HG03097 (cell line): ENCODE measurements around the gene CFAP299.

Source experiments
- ATAC-seq: cut with Tn5 transposase; IDR thresholded peaks from one replicate; pipeline ENCODE4 v1.9.1; 2021; ENCODE audit not compliant: unreplicated experiment, low FRiP score

Gene CFAP299

DNA sequence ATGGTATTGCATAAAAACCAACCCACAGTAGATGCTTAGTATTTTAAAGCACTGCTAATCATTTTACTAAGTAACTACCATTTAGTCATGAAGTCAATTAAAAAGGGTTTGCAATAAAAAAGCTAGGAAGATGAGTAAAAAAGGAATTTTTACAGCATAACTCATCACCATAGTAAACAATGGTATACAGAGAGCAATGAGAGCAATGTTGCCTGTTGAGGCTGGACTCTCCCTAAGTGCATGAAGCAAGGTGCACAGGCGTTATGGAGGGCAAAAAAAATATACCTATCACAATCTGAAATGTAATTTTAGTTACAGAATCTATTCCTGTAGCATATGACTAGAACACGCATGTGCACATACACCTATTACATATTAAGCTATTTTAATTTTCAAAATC lies 565.4 kb downstream of the CFAP299 start:
- ATAC-seq, result no peak

GRCh38 chr4:80903020-80903419 lies 567.5 kb downstream of the CFAP299 start:
- ATAC-seq, result no peak

GRCh38 chr4:80909938-80910337 lies 574.4 kb downstream of the CFAP299 start:
- no peak for ATAC-seq

DNA sequence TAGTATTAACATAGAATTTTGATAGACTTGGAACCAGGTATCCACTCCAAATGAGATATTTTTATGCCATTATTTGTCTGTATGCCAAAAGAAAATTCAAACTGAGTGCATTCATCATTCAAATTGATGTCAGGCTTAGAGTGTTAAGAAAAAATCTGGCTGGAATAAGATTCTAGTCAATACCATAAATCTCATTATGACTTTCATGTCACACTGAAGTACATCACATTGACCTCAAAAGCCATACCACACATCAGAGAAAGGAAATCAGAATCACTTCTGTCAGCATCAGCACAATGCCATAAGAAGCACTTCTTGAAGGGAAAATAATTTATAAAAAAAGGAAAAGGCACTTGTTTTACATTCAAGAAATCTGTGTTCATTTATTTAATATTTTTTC lies 575.9 kb downstream of the CFAP299 start:
- ATAC-seq, result no peak

DNA sequence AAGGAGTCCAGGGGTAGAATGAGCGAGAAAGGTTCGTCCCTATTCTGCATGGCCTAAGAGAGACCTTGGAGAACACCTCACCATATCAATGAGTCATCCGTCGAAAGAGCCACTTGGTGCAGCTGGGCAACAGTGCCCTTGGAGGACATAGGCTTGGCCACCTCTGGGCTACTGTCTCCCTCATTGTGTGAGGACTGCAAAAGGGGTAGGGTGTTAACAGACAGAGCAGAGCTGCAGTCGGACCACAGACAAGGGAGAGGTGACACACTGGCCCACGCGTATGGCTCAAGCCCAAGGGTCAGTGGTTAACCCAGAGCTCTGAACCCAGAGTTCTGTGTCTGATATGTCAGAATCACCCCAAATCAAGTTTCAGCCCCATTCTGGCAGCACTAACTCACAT lies 576.8 kb downstream of the CFAP299 start:
- ATAC-seq, result no peak

DNA sequence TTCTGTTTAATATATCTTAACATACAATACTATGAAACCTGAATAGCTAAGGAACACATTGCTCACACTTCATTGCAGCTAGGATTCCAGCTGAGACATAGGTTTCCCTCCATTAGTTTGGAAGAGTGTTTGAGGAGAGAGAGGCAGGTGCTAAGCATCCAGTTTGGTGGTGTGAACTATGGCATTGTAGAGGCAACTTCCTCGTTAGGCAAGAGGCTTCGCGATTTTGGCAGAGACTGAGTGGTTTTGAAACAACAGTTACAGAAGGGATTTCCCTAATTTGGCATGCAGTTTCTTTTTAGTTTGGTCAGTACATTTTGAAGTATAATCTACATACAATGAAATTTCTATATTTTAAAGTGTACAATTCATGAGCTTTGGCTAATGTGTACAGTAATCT lies 577.9 kb downstream of the CFAP299 start:
- no peak for ATAC-seq

- ATAC-seq, result no peak
These were observed 581.2 kb downstream of the CFAP299 start for GRCh38 chr4:80916770-80917169.

GRCh38 chr4:80918004-80918403 lies 582.5 kb downstream of the CFAP299 start:
- ATAC-seq, result no peak

GRCh38 chr4:80921441-80921840 lies 585.9 kb downstream of the CFAP299 start:
- ATAC-seq, result no peak

GRCh38 chr4:80922941-80923340 lies 587.4 kb downstream of the CFAP299 start:
- no peak for ATAC-seq

- no peak for ATAC-seq
These were observed 589.8 kb downstream of the CFAP299 start for GRCh38 chr4:80925293-80925692.

GRCh38 chr4:80926446-80926845 lies 590.9 kb downstream of the CFAP299 start:
- ATAC-seq, result no peak

DNA sequence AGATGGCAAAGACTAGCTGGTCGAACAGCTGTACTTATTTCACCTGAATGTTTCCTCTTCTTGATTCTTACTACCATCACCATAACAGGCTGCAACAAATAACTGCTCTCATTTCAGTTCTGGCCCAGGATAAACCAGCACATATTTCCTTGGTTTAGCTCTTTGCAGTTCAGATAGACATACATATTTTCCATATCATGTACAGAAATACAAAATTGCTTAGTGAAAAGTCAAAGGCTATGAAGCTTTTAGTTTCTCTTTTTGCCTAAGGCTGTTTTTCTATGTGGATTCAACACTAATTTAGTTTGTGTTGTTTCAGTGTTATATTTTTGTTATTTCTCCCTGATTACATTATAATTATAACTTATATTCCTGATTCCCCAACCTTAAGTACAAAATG lies 591.4 kb downstream of the CFAP299 start:
- no peak for ATAC-seq

DNA sequence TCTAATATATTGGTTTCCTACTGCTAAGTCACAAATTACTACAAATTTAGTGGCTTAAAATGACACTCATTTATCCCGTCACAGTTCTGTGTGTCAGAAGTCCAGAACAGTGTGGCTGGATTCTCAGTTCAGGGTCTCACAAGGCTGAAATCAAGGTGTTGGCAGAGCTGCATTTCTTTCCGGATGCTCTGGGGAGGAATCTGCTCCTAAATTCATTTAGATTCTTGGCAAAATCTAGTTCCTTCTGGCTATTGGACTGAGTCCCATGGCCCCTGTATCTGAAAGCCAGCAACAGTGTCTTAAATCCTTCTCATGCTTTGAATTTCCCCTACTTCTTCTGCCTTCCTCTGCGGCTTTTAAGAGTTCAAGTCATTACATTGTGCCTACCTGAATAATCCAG lies 591.9 kb downstream of the CFAP299 start:
- no peak for ATAC-seq

- no peak for ATAC-seq
These were observed 596.1 kb downstream of the CFAP299 start for GRCh38 chr4:80931631-80932081.

DNA sequence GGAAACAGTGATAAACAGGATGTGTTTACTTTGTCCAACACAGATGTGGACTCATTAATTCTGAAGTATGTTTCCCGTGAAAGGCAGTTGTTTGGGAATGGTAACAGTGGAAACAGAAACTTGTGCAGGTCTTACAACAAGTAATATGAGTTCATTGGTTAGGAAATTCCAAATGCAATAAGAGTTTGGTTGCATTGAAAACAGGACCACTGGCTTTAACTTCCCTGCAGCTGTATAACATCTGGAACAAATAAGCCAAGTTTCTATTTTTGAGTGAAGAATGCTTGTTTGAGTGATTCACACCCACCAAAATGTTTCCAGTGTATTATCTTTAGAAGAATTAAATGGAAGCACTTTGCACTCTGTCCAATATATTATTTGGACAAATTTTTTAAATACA lies 612.6 kb downstream of the CFAP299 start:
- ATAC-seq, result no peak

DNA sequence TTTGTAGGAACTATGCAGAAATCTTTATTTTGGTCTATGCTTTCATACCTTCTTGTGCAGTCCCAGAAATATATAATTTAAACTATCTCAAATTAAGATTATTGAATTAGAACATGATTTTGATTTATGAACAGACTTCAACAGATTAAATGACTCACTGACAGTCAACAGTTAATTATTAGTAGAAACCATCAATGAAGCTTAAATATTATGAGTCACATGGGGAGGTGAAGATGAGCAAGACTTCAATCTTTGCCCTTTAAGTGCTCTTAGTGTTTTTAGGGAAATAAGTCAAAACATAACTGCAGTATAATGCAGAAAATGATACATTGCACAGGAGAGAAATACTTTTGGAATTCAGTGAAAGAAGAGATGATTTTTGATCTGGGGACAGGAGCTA lies 613.5 kb downstream of the CFAP299 start:
- ATAC-seq, result no peak

DNA sequence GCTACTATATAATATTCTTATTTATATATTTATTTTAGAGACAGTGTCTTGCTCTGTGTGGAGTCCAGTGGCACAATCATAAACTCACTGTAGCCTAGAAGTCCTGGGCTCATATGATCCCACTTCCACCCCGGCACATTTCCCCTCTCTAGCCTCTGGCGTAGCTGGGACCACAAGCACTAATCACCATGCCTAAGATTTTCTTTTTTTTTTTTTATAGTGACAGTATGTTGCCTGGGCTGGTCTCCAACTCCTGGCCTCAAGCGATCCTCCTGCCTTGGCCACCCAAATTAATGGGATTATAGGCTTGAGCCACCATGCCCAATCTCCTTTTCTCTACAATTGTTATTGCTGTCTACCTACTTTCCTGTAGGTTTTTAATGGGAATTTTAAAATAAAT lies 620.9 kb downstream of the CFAP299 start:
- ATAC-seq, result no peak

DNA sequence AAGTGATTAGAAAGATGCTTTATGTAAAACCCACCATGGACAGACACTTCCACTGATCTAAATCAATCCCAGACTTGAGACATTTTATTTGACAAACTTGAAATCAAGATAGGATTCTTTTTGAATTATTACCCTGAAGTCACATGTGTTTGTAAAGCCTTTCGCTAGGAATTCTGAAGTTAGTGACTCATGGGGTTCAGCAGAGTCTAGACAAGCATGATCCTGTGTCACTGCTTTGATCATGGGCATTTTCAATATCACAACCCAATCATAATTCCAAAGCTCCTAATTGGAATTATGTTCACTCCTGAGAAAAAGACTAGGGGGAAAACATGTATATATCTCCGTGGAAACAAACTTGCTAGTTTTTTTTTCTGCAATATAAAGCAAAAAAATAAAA lies 627.5 kb downstream of the CFAP299 start:
- no peak for ATAC-seq

DNA sequence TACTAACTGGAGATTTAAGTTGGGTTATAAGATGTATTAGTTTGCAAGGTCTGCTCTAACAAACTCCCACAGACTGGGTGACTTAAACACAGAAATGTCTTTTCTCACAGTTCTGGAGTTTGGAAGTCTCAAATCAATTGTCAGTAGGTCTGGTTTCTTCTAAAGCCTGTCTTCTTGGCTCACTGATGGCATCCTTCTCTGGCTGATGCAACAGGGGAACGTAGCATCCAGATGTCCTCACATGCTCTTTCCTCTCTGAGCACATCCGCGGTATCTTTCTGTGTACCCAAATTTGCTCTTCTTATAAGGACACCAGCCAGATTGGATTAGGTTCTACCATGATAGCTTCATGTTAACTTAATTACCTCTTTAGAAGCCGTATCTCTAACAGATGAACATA lies 631.8 kb downstream of the CFAP299 start:
- no peak for ATAC-seq

DNA sequence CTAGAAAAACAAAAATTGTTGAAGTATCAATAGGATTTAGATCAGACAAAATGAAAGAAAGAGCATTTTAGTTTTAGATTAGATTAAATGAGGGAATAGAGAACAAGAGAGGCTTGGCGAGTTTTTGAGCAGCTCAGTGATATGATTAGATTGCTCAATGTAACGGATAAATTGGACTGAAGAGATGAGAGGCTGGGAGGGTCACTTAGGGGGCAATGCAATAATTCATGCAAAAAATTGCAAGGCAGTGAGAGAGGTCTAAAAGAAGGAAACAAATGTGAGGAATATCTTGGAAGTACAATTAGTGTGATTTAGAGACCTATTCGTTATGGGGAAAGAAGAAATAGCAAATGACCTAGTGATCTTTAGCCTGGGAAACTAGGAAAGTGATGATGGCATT lies 644.7 kb downstream of the CFAP299 start:
- no peak for ATAC-seq

GRCh38 chr4:80986011-80986410 lies 650.5 kb downstream of the CFAP299 start:
- no peak for ATAC-seq

- peak; percentile 52 for ATAC-seq
These were observed 654.5 kb downstream of the CFAP299 start for GRCh38 chr4:80989921-80990544.
